Heart right ventricle (tissue), 16 donors: ENCODE measurements around the gene NPBWR2. TPM values are rescaled to one million over a fixed set of nuclear protein-coding genes. Genes with fewer than 3 reads are reported as not detected.

Source experiments
- ATAC-seq, 8 donors: fragments of 200-7000 bp; cut with Tn5 transposase; one replicate each; pipeline ENCODE4 v1.9.1; 2020; ENCODE audit warnings: mild to moderate bottlenecking in 8 of 8, moderate library complexity in 8 of 8, moderate number of reproducible peaks in 1 of 8
- DNase-seq, 2 donors: peaks; one replicate each; pipeline ENCODE4 v3.0.0-alpha.2; 2020
- H3K27ac ChIP-seq, 10 donors: fragments of 200-600 bp; sonication (generic) in 2 of 10; one replicate each; pipeline versions ENCODE4 v1.5.0 to v1.8.0; 2020 to 2022; ENCODE audit warnings: mild to moderate bottlenecking in 3 of 10
- H3K27me3 ChIP-seq, 7 donors: fragments of 200-600 bp; one replicate each; pipeline ENCODE4 v1.8.0; 2021 to 2022; ENCODE audit warnings: mild to moderate bottlenecking in 2 of 7
- H3K36me3 ChIP-seq, 9 donors: fragments of 200-600 bp; sonication (generic) in 1 of 9; one replicate each; pipeline versions ENCODE4 v1.5.0 to v1.8.0; 2020 to 2022; ENCODE audit warnings: mild to moderate bottlenecking in 2 of 9
- H3K4me1 ChIP-seq, 9 donors: fragments of 200-600 bp; sonication (generic) in 1 of 9; one replicate each; pipeline versions ENCODE4 v1.5.0 to v1.8.0; 2020 to 2022; ENCODE audit warnings: mild to moderate bottlenecking in 4 of 9
- H3K4me3 ChIP-seq, 10 donors: fragments of 200-600 bp; sonication (generic) in 2 of 10; one replicate each; pipeline versions ENCODE4 v1.5.0 to v1.8.0; 2020 to 2022; ENCODE audit warnings: mild to moderate bottlenecking in 7 of 10, moderate library complexity in 2 of 10
- H3K9me3 ChIP-seq, 11 donors: fragments of 200-600 bp in 10 of 11; sonication (generic) in 2 of 11; one replicate each; pipeline versions ENCODE4 v1.5.0 to v1.8.0; 2013 to 2022; ENCODE audit warnings: mild to moderate bottlenecking in 2 of 11, control low read depth in 1 of 11, moderate library complexity in 1 of 11
- CTCF ChIP-seq, 9 donors: fragments of 200-600 bp; sonication (generic) in 2 of 9; IDR thresholded peaks; one replicate each; pipeline versions ENCODE4 v1.5.0 to v1.8.0; 2021 to 2022; ENCODE audit warnings: antibody characterized with exemption in 9 of 9, mild to moderate bottlenecking in 5 of 9, moderate library complexity in 1 of 9
- WGBS, 2 donors: extraction: QIAGEN DNeasy Blood & Tissue Kit; methylation state at CpG; one replicate each; pipeline ENCODE4 v1.1.7; 2013; ENCODE audit warnings: inconsistent platforms in 1 of 2; 5-methylcytosine and 5-hydroxymethylcytosine counted together
- intact Hi-C, 10 donors: fragments of 100-400 bp; cut with DNase I; formaldehyde crosslinking; loops; one replicate each; pipeline versions ENCODE4 v1.11.1 to v1.14.2; 2022
- polyA plus RNA-seq, 2 donors: library from polyadenylated mRNA; stranded (reverse); fragments of 200-250 nt; gene quantifications; one replicate each; pipeline ENCODE4 v1.2.3, GENCODE V29; 2013
- total RNA-seq, 10 donors: library from RNA; stranded (reverse); fragmentation: NEBNext Ultra II Directional in 3 of 10; extraction: Animal tissue kit (Norgen Biotek cat#: 25700) in 3 of 10; gene quantifications; one replicate each; pipeline versions ENCODE4 v1.2.1 to v1.2.4, GENCODE V29; 2021 to 2023
- donor health status: Arrhythmogenic right ventricular cardiomyopathy.
- donor health status: ischemic (EF 13 %, LVEDD 7.1; RV severe dilation, severe dysfunction).
- donor health status: healthy with polysubstance abuse.
- donor health status: DM: no; HTN: yes; CAD: no.
- donor health status: DM: no; HTN: no; CAD: no.
- donor health status: ischemic (EF 25% LVEDD 6.9; RV normal size, moderate dysfunction).
- donor health status: ischemic (EF 25% LVEDD 5.7; RV mildly dilated, moderate dysfunction).
- donor health status: healthy.
- donor health status: DM: yes; HTN: yes; CAD: no.
- donor health status: Ischemic cardiomyopathy.
- donor health status: ischemic (EF 35%, LVEDD 5.7; RV mildly dilated, moderate dysfunction).
- donor health status: nonischemic (EF 11% LVEDD 7.7; RV severe dilation, severe dysfunction).
- donor health status: DM: yes; HTN: yes; CAD: no.
- donor health status: PGD.
- donor health status: ischemic (EF 29% LVEDD 5.4; RV normal size, mild dysfunction).
- donor health status: nonischemic (EF 23%, LVEDD 6.1; RV moderate dilation, normal function).

Gene NPBWR2
- total and polyA plus RNA-seq, 12 donors, result not detected

DNA sequence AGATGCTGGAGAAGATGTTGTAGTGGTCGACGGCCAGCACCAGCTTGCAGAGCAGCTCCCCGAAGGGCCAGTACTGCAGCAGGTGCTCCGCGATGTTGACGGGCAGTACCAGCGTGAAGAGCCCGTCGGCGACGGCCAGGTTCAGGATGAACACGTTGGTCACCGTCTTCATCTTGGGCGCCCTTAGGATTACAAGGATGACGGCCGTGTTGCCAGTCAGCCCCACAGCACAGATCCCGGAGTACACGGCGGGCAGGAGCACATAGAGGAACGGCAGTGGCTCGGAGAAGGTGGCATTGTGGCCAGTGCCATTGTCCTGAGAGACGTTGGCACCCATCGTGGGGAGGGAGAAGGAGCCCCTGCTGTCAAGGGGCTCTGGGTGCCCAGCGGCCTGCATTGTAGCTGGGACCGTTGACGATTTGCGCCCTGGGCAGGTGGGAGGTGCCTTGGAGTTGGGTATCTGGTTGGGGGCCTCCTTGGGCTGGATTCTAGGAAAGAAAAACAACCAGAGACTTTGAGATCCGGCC lies 867 bp downstream of the NPBWR2 start:
- no peaks in the 10 kb centered on the region for H3K36me3 ChIP-seq
- no peaks in the 10 kb centered on the region for H3K9me3 ChIP-seq
- H3K27ac ChIP-seq, result no peak overlapping the region
- intact Hi-C loops, result no loop called here
- no peak overlapping the region for H3K4me3 ChIP-seq
- peaks cover 19 to 48% (median 34%) of the 10 kb centered on the region in 7 donors for H3K27me3 ChIP-seq
- 88 to 90% methylated on average over 28 of the region's 28 CpGs for WGBS, 2 donors
- no peak for TF ChIP-seq CTCF (IDR thresholded peaks at IDR 0.05)
- no peak for DNase-seq
- H3K4me1 ChIP-seq, result peaks cover 0 to 13% (median 12%) of the 10 kb centered on the region in 9 donors
- ATAC-seq, result no peak

- TF ChIP-seq CTCF (IDR thresholded peaks at IDR 0.05), result no peak
- no peak for ATAC-seq
- 92% methylated on average over 39 of the region's 39 CpGs for WGBS, 2 donors
Observed at GRCh38 chr20:64105846-64106434, 1.4 kb downstream of the NPBWR2 start.

DNA sequence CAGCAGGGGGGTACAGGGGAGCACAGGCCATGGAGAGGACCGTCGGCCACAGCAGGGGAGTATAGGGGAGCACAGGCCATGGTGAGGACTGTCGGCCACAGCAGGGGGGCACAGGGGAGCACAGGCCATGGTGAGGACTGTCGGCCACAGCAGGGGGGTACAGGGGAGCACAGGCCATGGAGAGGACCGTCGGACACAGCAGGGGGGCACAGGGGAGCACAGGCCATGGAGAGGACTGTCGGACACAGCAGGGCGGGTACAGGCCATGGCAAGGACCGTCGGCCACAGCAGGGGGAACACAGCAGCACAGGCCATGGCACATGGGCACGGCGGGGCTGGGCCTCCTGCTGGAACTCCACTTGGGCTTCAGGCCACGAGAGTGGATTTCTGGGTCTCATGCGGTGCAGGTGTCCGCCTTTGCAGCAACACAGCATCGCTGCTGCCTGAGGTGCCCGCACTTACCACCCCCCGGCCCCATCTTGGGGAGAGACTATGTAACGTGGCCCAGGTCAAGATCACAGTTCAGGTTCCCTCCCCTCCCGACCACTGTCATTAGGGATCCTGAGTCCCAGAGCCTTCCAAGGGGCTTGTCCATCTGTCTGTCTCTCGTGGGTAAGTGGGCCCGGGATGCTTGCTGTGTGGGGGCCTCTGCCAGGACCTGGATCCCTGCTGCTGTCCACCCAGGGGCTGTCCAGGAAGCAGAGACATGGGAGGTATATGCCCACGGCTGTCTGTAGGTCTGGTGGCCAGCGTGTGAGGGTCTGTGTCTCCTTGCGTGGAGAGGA lies 2.5 kb downstream of the NPBWR2 start:
- 82 to 87% methylated on average over 25 of the region's 25 CpGs for WGBS, 2 donors
- H3K27ac ChIP-seq, result no peak overlapping the region
- H3K4me1 ChIP-seq, result peaks cover 0 to 13% (median 12%) of the 10 kb centered on the region in 9 donors
- H3K27me3 ChIP-seq, result peaks cover 29 to 63% (median 50%) of the 10 kb centered on the region in 7 donors
- no peak for TF ChIP-seq CTCF (IDR thresholded peaks at IDR 0.05)
- no peaks in the 10 kb centered on the region for H3K36me3 ChIP-seq
- no peak overlapping the region for H3K4me3 ChIP-seq
- intact Hi-C loops, result no loop called here
- no peaks in the 10 kb centered on the region for H3K9me3 ChIP-seq
- no peak for ATAC-seq
- no peak for DNase-seq

More at GRCh38 chr20:64105846-64106434, 1.4 kb downstream of the NPBWR2 start:
- no peak overlapping the region for H3K4me3 ChIP-seq
- H3K9me3 ChIP-seq, result no peaks in the 10 kb centered on the region
- DNase-seq, result no peak
- H3K36me3 ChIP-seq, result no peaks in the 10 kb centered on the region
- peaks cover 0 to 13% (median 12%) of the 10 kb centered on the region in 9 donors for H3K4me1 ChIP-seq
- intact Hi-C loops, result no loop called here
- no peak overlapping the region for H3K27ac ChIP-seq
- peaks cover 23 to 54% (median 40%) of the 10 kb centered on the region in 7 donors for H3K27me3 ChIP-seq

GRCh38 chr20:64103871-64104666 lies 3.3 kb downstream of the NPBWR2 start:
- 64% methylated on average over 20 of the region's 20 CpGs for WGBS, 2 donors
- intact Hi-C loops, result no loop called here
- H3K27ac ChIP-seq, result no peak overlapping the region
- no peak for TF ChIP-seq CTCF (IDR thresholded peaks at IDR 0.05)
- H3K36me3 ChIP-seq, result peaks cover 0 to under 1% (median 0%) of the 10 kb centered on the region in 9 donors
- peaks cover 0 to 13% (median 12%) of the 10 kb centered on the region in 9 donors for H3K4me1 ChIP-seq
- no peaks in the 10 kb centered on the region for H3K9me3 ChIP-seq
- ATAC-seq, result no peak
- no peak overlapping the region for H3K4me3 ChIP-seq
- no peak for DNase-seq
- peaks cover 29 to 64% (median 50%) of the 10 kb centered on the region in 7 donors for H3K27me3 ChIP-seq
